AG09319 (cell line): ENCODE results near the gene OSCP1.

Experiments
- DNase-seq: peaks from one replicate; pipeline ENCODE4 v3.0.0-alpha.2; 2010; ENCODE audit warnings: low read depth; ENCODE audit errors: extremely low read depth
- CTCF ChIP-seq: IDR thresholded peaks from 2 replicates; pipeline ENCODE4 v1.5.1; 2011; ENCODE audit warnings: low read depth, mild to moderate bottlenecking, inconsistent platforms, low read length, moderate library complexity

Gene OSCP1

GRCh38 chr1:36486439-36487335, 36.4 kb upstream of the OSCP1 start:
- no peak for TF ChIP-seq CTCF
- DNase-seq: no peak

- no peak for DNase-seq
- TF ChIP-seq CTCF: no peak
Observed at GRCh38 chr1:36486093-36486438, 35.8 kb upstream of the OSCP1 start.

- DNase-seq: no peak
- TF ChIP-seq CTCF: no peak
Observed at GRCh38 chr1:36484099-36484498, 33.8 kb upstream of the OSCP1 start.

GRCh38 chr1:36482724-36483388, 32.6 kb upstream of the OSCP1 start, which contains the start of gene CSF3R:
Gene CSF3R, minus strand, starts transcription at chr1:36482913. Its CDS starts 3,417 bp downstream, at chr1:36479496.
- no peak for TF ChIP-seq CTCF
- no peak for DNase-seq

GRCh38 chr1:36481771-36482723, 31.8 kb upstream of the OSCP1 start:
- TF ChIP-seq CTCF: no peak
- no peak for DNase-seq

- no peak for DNase-seq
- no peak for TF ChIP-seq CTCF
Observed at GRCh38 chr1:36481091-36481490, 30.8 kb upstream of the OSCP1 start.
